Measurements from ENCODE around the gene SLIT1.

SLIT1 gene

GRCh38 chr10:97185326-97186058 is at the start of gene SLIT1:
Gene SLIT1, minus strand, starts transcription at chr10:97185959. Its CDS starts 285 bp downstream, at chr10:97185674.
- no peak for DNase-seq

GRCh38 chr10:97235353-97235752 is 49.6 kb upstream of the SLIT1 start:
- no peak for DNase-seq

GRCh38 chr10:97234400-97234799 is 48.6 kb upstream of the SLIT1 start:
- peak; percentile 68 for DNase-seq

GRCh38 chr10:97230146-97230545 is 44.4 kb upstream of the SLIT1 start:
- no peak for DNase-seq

- no peak for DNase-seq
Measured at GRCh38 chr10:97229322-97230015, 43.7 kb upstream of the SLIT1 start.

GRCh38 chr10:97228775-97229157 is 43.0 kb upstream of the SLIT1 start:
- no peak for DNase-seq

GRCh38 chr10:97228130-97228774 is 42.5 kb upstream of the SLIT1 start:
- DNase-seq = no peak

- no peak for DNase-seq
Measured at GRCh38 chr10:97226398-97226797, 40.6 kb upstream of the SLIT1 start.

GRCh38 chr10:97224483-97225435 is 39.0 kb upstream of the SLIT1 start:
- no peak for DNase-seq

- no peak for DNase-seq
Measured at GRCh38 chr10:97222326-97222961, 36.7 kb upstream of the SLIT1 start.

- DNase-seq = no peak
Measured at GRCh38 chr10:97220355-97220754, 34.6 kb upstream of the SLIT1 start.

GRCh38 chr10:97217299-97217698 is 31.5 kb upstream of the SLIT1 start:
- no peak for DNase-seq

- no peak for DNase-seq
Measured at GRCh38 chr10:97215619-97216260, 30.0 kb upstream of the SLIT1 start.

- no peak for DNase-seq
Measured at GRCh38 chr10:97213431-97213830, 27.7 kb upstream of the SLIT1 start.

GRCh38 chr10:97211229-97211628 is 25.5 kb upstream of the SLIT1 start:
- DNase-seq = no peak

- peak; percentile 89 for DNase-seq
Measured at GRCh38 chr10:97210543-97210960, 24.8 kb upstream of the SLIT1 start.

GRCh38 chr10:97207756-97208346 is 22.1 kb upstream of the SLIT1 start:
- DNase-seq = no peak

- no peak for DNase-seq
Measured at GRCh38 chr10:97207131-97207530, 21.4 kb upstream of the SLIT1 start.

- no peak for DNase-seq
Measured at GRCh38 chr10:97204826-97205679, 19.3 kb upstream of the SLIT1 start.

GRCh38 chr10:97203220-97203619 is 17.5 kb upstream of the SLIT1 start:
- DNase-seq = no peak

Data from OCI-M1 (cell line).